ENCODE measurements around the gene RER1. TPM values are rescaled to one million over a fixed set of nuclear protein-coding genes. Genes with fewer than 3 reads are reported as not detected.

The RER1 gene
- 90.3 and 269 TPM in 2 replicates for total RNA-seq (2014; rRNA removed; shearing (Covaris generic))

GRCh38 chr1:2391041-2391930, at the start of gene RER1, which contains the start of gene MORN1:
RER1 (plus strand) TSS chr1:2391841; CDS start chr1:2395791, 3,950 bp downstream.
MORN1 (minus strand) TSS chr1:2391554; CDS start chr1:2391533, 21 bp downstream.
- peak; percentile 98 to 99 for DNase-seq (ENCODE audit: low read depth in 1 of 2, low spot score in 2 of 2)
- H3K9me3 ChIP-seq (replicated peaks): no peaks in the 10 kb centered on the region

GRCh38 chr1:2342384-2343022, 49.1 kb upstream of the RER1 start:
- Histone ChIP-seq H3K27me3 (replicated peaks) (no peaks in the 10 kb centered on the region), H3K4me1 (replicated peaks) (no peaks in the 10 kb centered on the region), H3K4me3 (no peak overlapping the region), H3K27ac (no peak overlapping the region), H3K36me3 (no peaks in the 10 kb centered on the region), H3K9me3 (replicated peaks) (no peaks in the 10 kb centered on the region)
- DNase-seq (ENCODE audit: low read depth in 1 of 2, low spot score in 2 of 2): no peak

More at GRCh38 chr1:2391041-2391930, at the start of gene RER1, which contains the start of gene MORN1:
- H3K4me3 ChIP-seq: peak within 1 kb of the TSS; percentile 86
- H3K4me1 ChIP-seq (replicated peaks): peaks cover 23% of the 10 kb centered on the region
- H3K27ac ChIP-seq: peak within 1 kb of the TSS; percentile 52
- peaks cover 55% of the 10 kb centered on the region for H3K36me3 ChIP-seq
- no peaks in the 10 kb centered on the region for H3K27me3 ChIP-seq (replicated peaks)

GRCh38 chr1:2343023-2343935, 48.4 kb upstream of the RER1 start:
- Histone ChIP-seq H3K4me1 (replicated peaks) (no peaks in the 10 kb centered on the region), H3K4me3 (no peak overlapping the region), H3K9me3 (replicated peaks) (no peaks in the 10 kb centered on the region), H3K27me3 (replicated peaks) (no peaks in the 10 kb centered on the region), H3K36me3 (no peaks in the 10 kb centered on the region), H3K27ac (no peak overlapping the region)
- no peak for DNase-seq (ENCODE audit: low read depth in 1 of 2, low spot score in 2 of 2)

- Histone ChIP-seq H3K27ac (no peak overlapping the region), H3K36me3 (no peaks in the 10 kb centered on the region), H3K9me3 (replicated peaks) (no peaks in the 10 kb centered on the region), H3K4me3 (no peak overlapping the region), H3K27me3 (replicated peaks) (no peaks in the 10 kb centered on the region), H3K4me1 (replicated peaks) (no peaks in the 10 kb centered on the region)
- DNase-seq (ENCODE audit: low read depth in 1 of 2, low spot score in 2 of 2): no peak
Observed at GRCh38 chr1:2344121-2344681, 47.4 kb upstream of the RER1 start.

- Histone ChIP-seq H3K36me3 (no peaks in the 10 kb centered on the region), H3K27me3 (replicated peaks) (no peaks in the 10 kb centered on the region), H3K4me3 (no peak overlapping the region), H3K9me3 (replicated peaks) (no peaks in the 10 kb centered on the region), H3K4me1 (replicated peaks) (no peaks in the 10 kb centered on the region), H3K27ac (no peak overlapping the region)
- DNase-seq (ENCODE audit: low read depth in 1 of 2, low spot score in 2 of 2): no peak
Observed at GRCh38 chr1:2344744-2345296, 46.8 kb upstream of the RER1 start.

GRCh38 chr1:2345297-2346075, 46.2 kb upstream of the RER1 start:
- H3K9me3 ChIP-seq (replicated peaks): no peaks in the 10 kb centered on the region
- no peaks in the 10 kb centered on the region for H3K27me3 ChIP-seq (replicated peaks)
- no peak overlapping the region for H3K27ac ChIP-seq
- DNase-seq (ENCODE audit: low read depth in 1 of 2, low spot score in 2 of 2): no peak
- H3K36me3 ChIP-seq: no peaks in the 10 kb centered on the region
- H3K4me3 ChIP-seq: no peak overlapping the region
- H3K4me1 ChIP-seq (replicated peaks): no peaks in the 10 kb centered on the region

GRCh38 chr1:2346691-2347408, 44.8 kb upstream of the RER1 start:
- no peaks in the 10 kb centered on the region for H3K4me1 ChIP-seq (replicated peaks)
- no peaks in the 10 kb centered on the region for H3K9me3 ChIP-seq (replicated peaks)
- no peak for DNase-seq (ENCODE audit: low read depth in 1 of 2, low spot score in 2 of 2)
- no peaks in the 10 kb centered on the region for H3K27me3 ChIP-seq (replicated peaks)
- H3K36me3 ChIP-seq: no peaks in the 10 kb centered on the region
- H3K27ac ChIP-seq: no peak overlapping the region
- H3K4me3 ChIP-seq: no peak overlapping the region

- no peaks in the 10 kb centered on the region for H3K36me3 ChIP-seq
- no peaks in the 10 kb centered on the region for H3K9me3 ChIP-seq (replicated peaks)
- H3K4me1 ChIP-seq (replicated peaks): no peaks in the 10 kb centered on the region
- H3K27ac ChIP-seq: no peak overlapping the region
- H3K4me3 ChIP-seq: no peak overlapping the region
- no peak for DNase-seq (ENCODE audit: low read depth in 1 of 2, low spot score in 2 of 2)
- H3K27me3 ChIP-seq (replicated peaks): no peaks in the 10 kb centered on the region
Observed at GRCh38 chr1:2347409-2347785, 44.2 kb upstream of the RER1 start.

- no peaks in the 10 kb centered on the region for H3K4me1 ChIP-seq (replicated peaks)
- no peak overlapping the region for H3K27ac ChIP-seq
- DNase-seq (ENCODE audit: low read depth in 1 of 2, low spot score in 2 of 2): no peak
Observed at GRCh38 chr1:2347896-2348295, 43.7 kb upstream of the RER1 start.

GRCh38 chr1:2348346-2349325, 43.0 kb upstream of the RER1 start:
- H3K4me1 ChIP-seq (replicated peaks): no peaks in the 10 kb centered on the region

More at GRCh38 chr1:2347896-2348295, 43.7 kb upstream of the RER1 start:
- H3K36me3 ChIP-seq: no peaks in the 10 kb centered on the region
- H3K9me3 ChIP-seq (replicated peaks): no peaks in the 10 kb centered on the region
- H3K4me3 ChIP-seq: no peak overlapping the region
- H3K27me3 ChIP-seq (replicated peaks): no peaks in the 10 kb centered on the region

GRCh38 chr1:2349806-2350205, 41.8 kb upstream of the RER1 start:
- Histone ChIP-seq H3K36me3 (no peaks in the 10 kb centered on the region), H3K27me3 (replicated peaks) (no peaks in the 10 kb centered on the region), H3K4me3 (no peak overlapping the region), H3K4me1 (replicated peaks) (no peaks in the 10 kb centered on the region), H3K9me3 (replicated peaks) (no peaks in the 10 kb centered on the region), H3K27ac (no peak overlapping the region)
- no peak for DNase-seq (ENCODE audit: low read depth in 1 of 2, low spot score in 2 of 2)

More at GRCh38 chr1:2348346-2349325, 43.0 kb upstream of the RER1 start:
- Histone ChIP-seq H3K4me3 (no peak overlapping the region), H3K27ac (no peak overlapping the region), H3K36me3 (no peaks in the 10 kb centered on the region), H3K27me3 (replicated peaks) (no peaks in the 10 kb centered on the region), H3K9me3 (replicated peaks) (no peaks in the 10 kb centered on the region)
- DNase-seq (ENCODE audit: low read depth in 1 of 2, low spot score in 2 of 2): no peak
